K562 treated with DMSO at 1 percent for 12 hours (cell line): Measurements from ENCODE around the gene ALG3. TPM values are rescaled to one million over a fixed set of nuclear protein-coding genes. Genes with fewer than 3 reads are reported as not detected.

ENCODE experiments used
- total RNA-seq: library from RNA; unstranded; fragments of 300-600 nt; gene quantifications from 2 replicates; pipeline ENCODE4 v1.2.3, GENCODE V29; 2022; ENCODE audit not compliant: insufficient read depth

ALG3 gene
- 64.3 and 90.9 TPM in 2 replicates for total RNA-seq

GRCh38 chr3:184248454-184249411 lies at the start of gene ALG3:
ALG3 (minus strand) TSS chr3:184248962; CDS start chr3:184248940, 22 bp downstream.

GRCh38 chr3:184275961-184276910 lies 27.5 kb upstream of the ALG3 start, which contains the start of gene ECE2:
ECE2 (plus strand) TSS chr3:184276022; CDS start chr3:184276154, 132 bp downstream.

GRCh38 chr3:184261270-184261853 lies 12.6 kb upstream of the ALG3 start, which contains the start of gene CAMK2N2:
CAMK2N2 (minus strand) TSS chr3:184261553; CDS start chr3:184261285, 268 bp downstream.

GRCh38 chr3:184249412-184250166 lies 827 bp upstream of the ALG3 start, which contains the start of gene EEF1AKMT4:
EEF1AKMT4 (plus strand) TSS chr3:184249672; CDS start chr3:184249695, 23 bp downstream.

GRCh38 chr3:184229394-184230080 lies 19.2 kb downstream of the ALG3 start, which contains the start of gene VWA5B2:
VWA5B2 (plus strand) TSS chr3:184229585; CDS start chr3:184230529, 944 bp downstream.

Other genes with a start within 250 kb of the ALG3 start
- 10.7 and 30.3 TPM in 2 replicates for gene ABCC5, start 231.1 kb downstream of the ALG3 start, total RNA-seq
- not detected in 2 replicates for gene HTR3D, start 217.2 kb downstream of the ALG3 start, total RNA-seq
- not detected in 2 replicates for gene HTR3C, start 195.9 kb downstream of the ALG3 start, total RNA-seq
- gene HTR3E, start 151.9 kb downstream of the ALG3 start, total RNA-seq: not detected in 2 replicates
- gene EIF2B5, start 113.6 kb downstream of the ALG3 start, total RNA-seq: 43.2 and 69.8 TPM in 2 replicates
- gene DVL3, start 93.6 kb downstream of the ALG3 start, total RNA-seq: 18.5 and 63.6 TPM in 2 replicates
- gene AP2M1, start 74.1 kb downstream of the ALG3 start, total RNA-seq: 473 and 546 TPM in 2 replicates
- 37.1 and 46.9 TPM in 2 replicates for gene ABCF3, start 62.8 kb downstream of the ALG3 start, total RNA-seq
- gene VWA5B2, start 19.4 kb downstream of the ALG3 start, total RNA-seq: not detected in 2 replicates
- gene EEF1AKMT4, start 710 bp upstream of the ALG3 start, total RNA-seq: 10.6 and 16.2 TPM in 2 replicates
- gene CAMK2N2, start 12.6 kb upstream of the ALG3 start, total RNA-seq: not detected in 2 replicates
- not detected in 2 replicates for gene ECE2, start 27.1 kb upstream of the ALG3 start, total RNA-seq
- 273 and 379 TPM in 2 replicates for gene PSMD2, start 50.3 kb upstream of the ALG3 start, total RNA-seq
- 136 and 214 TPM in 2 replicates for gene EIF4G1, start 65.6 kb upstream of the ALG3 start, total RNA-seq
- gene FAM131A, start 88.6 kb upstream of the ALG3 start, total RNA-seq: 15.2 and 18.3 TPM in 2 replicates
- gene CLCN2, start 112.6 kb upstream of the ALG3 start, total RNA-seq: 5.2 and 12.0 TPM in 2 replicates
- gene POLR2H, start 112.7 kb upstream of the ALG3 start, total RNA-seq: 101 and 109 TPM in 2 replicates
- 0.62 TPM in 1 of 2 replicates, not detected in the other for gene THPO, start 129.2 kb upstream of the ALG3 start, total RNA-seq
- gene CHRD, start 131.1 kb upstream of the ALG3 start, total RNA-seq: 0.41 and 3.4 TPM in 2 replicates